Activated CD4-positive, alpha-beta T cell treated with anti-CD3 and anti-CD28 coated beads, Interleukin-2, amount 50 U/mL, for 1 hour (primary cell): ENCODE measurements around the gene THADA.
A peak's percentile ranks its signal among the peaks of the same experiment; 100 is the strongest.
"Not testable (repeated sequence)": the region's sequence is repeated elsewhere in the genome, so short reads cannot be mapped to it uniquely, and the experiment has no call there.

Experiments used
- DNase-seq: peaks from one replicate; pipeline ENCODE4 v3.0.0-alpha.2; 2020

Gene THADA

GRCh38 chr2:43595603-43596412 is at the start of gene THADA:
TSS of gene THADA (minus strand) at chr2:43596038. CDS start at chr2:43592392, 3,646 bp downstream.
- peak; percentile 96 for DNase-seq

GRCh38 chr2:43643680-43644079 is 47.8 kb upstream of the THADA start:
- no peak for DNase-seq

GRCh38 chr2:43642363-43642762 is 46.5 kb upstream of the THADA start:
- no peak for DNase-seq

- peak; percentile 86 for DNase-seq
Observed at GRCh38 chr2:43637030-43637803, 41.4 kb upstream of the THADA start, which contains the start of gene PLEKHH2. TSS of gene PLEKHH2 (plus strand) at chr2:43637260. CDS start at chr2:43644674, 7,414 bp downstream.

- peak; percentile 7 for DNase-seq
Observed at GRCh38 chr2:43636621-43637020, 40.8 kb upstream of the THADA start.

- DNase-seq = not testable (repeated sequence)
Observed at GRCh38 chr2:43636153-43636552, 40.3 kb upstream of the THADA start.

GRCh38 chr2:43634604-43635306 is 38.9 kb upstream of the THADA start:
- no peak for DNase-seq

GRCh38 chr2:43631618-43632317 is 35.9 kb upstream of the THADA start:
- DNase-seq = no peak

- DNase-seq = no peak
Observed at GRCh38 chr2:43622931-43623451, 27.2 kb upstream of the THADA start.

GRCh38 chr2:43619511-43619910 is 23.7 kb upstream of the THADA start:
- no peak for DNase-seq

GRCh38 chr2:43616967-43617680 is 21.3 kb upstream of the THADA start:
- DNase-seq = no peak

- DNase-seq = no peak
Observed at GRCh38 chr2:43612944-43613343, 17.1 kb upstream of the THADA start.

GRCh38 chr2:43611987-43612894 is 16.4 kb upstream of the THADA start:
- peak; percentile 67 for DNase-seq

GRCh38 chr2:43610361-43610760 is 14.5 kb upstream of the THADA start:
- no peak for DNase-seq

GRCh38 chr2:43609290-43609918 is 13.6 kb upstream of the THADA start:
- peak; percentile 13 for DNase-seq

GRCh38 chr2:43605851-43606250 is 10.0 kb upstream of the THADA start:
- no peak for DNase-seq

- DNase-seq = peak; percentile 15
Observed at GRCh38 chr2:43605079-43605655, 9.3 kb upstream of the THADA start.

GRCh38 chr2:43604674-43605073 is 8.8 kb upstream of the THADA start:
- no peak for DNase-seq

- not testable (repeated sequence) for DNase-seq
Observed at GRCh38 chr2:43600596-43600995, 4.8 kb upstream of the THADA start.

GRCh38 chr2:43594875-43595274 is 963 bp downstream of the THADA start:
- no peak for DNase-seq
